SK-N-SH (cell line): ENCODE data around the gene ATXN2. TPM values are rescaled to one million over a fixed set of nuclear protein-coding genes. Genes with fewer than 3 reads are reported as not detected.

ENCODE experiments used
- CTCF ChIA-PET: fragments of 300-600, 350-600 bp; formaldehyde crosslinking; extraction: SDS; loops from one replicate; lab custom pipeline; 2021; lab: Yijun Ruan, JAX
- POLR2A ChIA-PET: fragments of 350-600 bp; sonication (Branson Sonifier 250); formaldehyde crosslinking; extraction: SDS; loops from one replicate; lab custom pipeline; 2020; ENCODE audit warnings: antibody characterized with exemption, inconsistent platforms; lab: Yijun Ruan, JAX
- DNase-seq: peaks from one replicate; pipeline ENCODE4 v3.0.0; 2012
- H2AFZ ChIP-seq: fragments of 200-600 bp; sonication (generic); 2 replicates; pipeline ENCODE4 v1.8.1; 2016; ENCODE audit warnings: antibody characterized with exemption, mild to moderate bottlenecking, low read depth
- H3F3A ChIP-seq: fragments of 200-600 bp; sonication (generic); replicated peaks from 2 replicates; pipeline ENCODE3; 2016; ENCODE audit warnings: antibody characterized with exemption, mild to moderate bottlenecking; ENCODE audit not compliant: insufficient read depth
- H3K27ac ChIP-seq, 2 experiments: fragments of 200-500 bp in 1 of 2; fragments of 200-600 bp in 1 of 2; sonication (Bioruptor generic) in 1 of 2; sonication (generic), shearing (Covaris generic) in 1 of 2; 2 replicates each; pipeline versions ENCODE4 v1.5.1 to v1.6.1; 2014 to 2016; ENCODE audit warnings: low read depth in 2 of 2, inconsistent platforms in 1 of 2, low read length in 1 of 2, mild to moderate bottlenecking in 1 of 2, mixed read lengths in 1 of 2
- H3K27me3 ChIP-seq: fragments of 200-600 bp; sonication (generic), shearing (Covaris generic); 2 replicates; pipeline ENCODE4 v1.6.1; 2016; ENCODE audit warnings: mixed run types; ENCODE audit not compliant: insufficient read depth
- H3K36me3 ChIP-seq, 2 experiments: fragments of 200-500 bp in 1 of 2; fragments of 200-600 bp in 1 of 2; sonication (Bioruptor generic) in 1 of 2; sonication (generic) in 1 of 2; replicated peaks in 1 of 2; 2 replicates each; pipeline versions ENCODE3 to v1.5.1; 2014 to 2016; ENCODE audit warnings: low read length in 1 of 2, mild to moderate bottlenecking in 1 of 2; ENCODE audit not compliant: insufficient read depth in 2 of 2, control insufficient read depth in 1 of 2
- H3K4me1 ChIP-seq, 2 experiments: fragments of 200-500 bp in 1 of 2; fragments of 200-600 bp in 1 of 2; sonication (Bioruptor generic) in 1 of 2; sonication (generic), shearing (Covaris generic) in 1 of 2; 2 replicates each; pipeline versions ENCODE4 v1.5.1 to v1.6.1; 2014 to 2016; ENCODE audit warnings: low read depth in 1 of 2, low read length in 1 of 2, mixed run types in 1 of 2; ENCODE audit not compliant: insufficient read depth in 2 of 2, control insufficient read depth in 1 of 2
- H3K4me2 ChIP-seq: fragments of 200-600 bp; sonication (generic), shearing (Covaris generic); 2 replicates; pipeline ENCODE4 v1.6.1; 2017; ENCODE audit warnings: mixed run types
- H3K4me3 ChIP-seq, 2 experiments: fragments of 200-500 bp in 1 of 2; fragments of 200-600 bp in 1 of 2; sonication (Bioruptor generic) in 1 of 2; sonication (generic), shearing (Covaris generic) in 1 of 2; 2 replicates each; pipeline versions ENCODE4 v1.5.1 to v1.8.1; 2014 to 2016; ENCODE audit warnings: low read depth in 2 of 2, inconsistent platforms in 1 of 2, low read length in 1 of 2, mild to moderate bottlenecking in 1 of 2, mixed read lengths in 1 of 2, moderate library complexity in 1 of 2
- H3K79me2 ChIP-seq: fragments of 200-600 bp; sonication (generic); 2 replicates; pipeline ENCODE4 v1.8.1; 2017; ENCODE audit warnings: mild to moderate bottlenecking; ENCODE audit not compliant: insufficient read depth
- H3K9ac ChIP-seq: fragments of 200-600 bp; sonication (generic); 2 replicates; pipeline ENCODE4 v1.6.1; 2017; ENCODE audit warnings: mixed run types
- H3K9me2 ChIP-seq: fragments of 200-600 bp; sonication (generic); 2 replicates; pipeline ENCODE4 v1.6.1; 2017; ENCODE audit warnings: mixed run types
- H3K9me3 ChIP-seq: fragments of 200-600 bp; sonication (generic); 2 replicates; pipeline ENCODE4 v1.6.1; 2017; ENCODE audit warnings: mixed run types, mild to moderate bottlenecking, moderate library complexity
- H4K20me1 ChIP-seq: fragments of 200-600 bp; sonication (generic); 2 replicates; pipeline ENCODE4 v1.6.1; 2017; ENCODE audit warnings: mild to moderate bottlenecking, mixed run types; ENCODE audit not compliant: insufficient read depth
- ELF1 ChIP-seq: IDR thresholded peaks from 2 replicates; pipeline ENCODE4 v1.4.0; 2012
- EP300 ChIP-seq, 2 experiments: IDR thresholded peaks; 2 replicates each; pipeline versions ENCODE4 v1.4.0 to v1.6.1; 2012; ENCODE audit warnings: borderline replicate concordance in 1 of 2, low read depth in 1 of 2, low read length in 1 of 2
- FOSL2 ChIP-seq: IDR thresholded peaks from 2 replicates; pipeline ENCODE4 v1.4.0; 2012; ENCODE audit warnings: low read depth, mild to moderate bottlenecking, moderate library complexity, borderline replicate concordance
- FOXM1 ChIP-seq: IDR thresholded peaks from 2 replicates; pipeline ENCODE4 v1.4.0; 2012; ENCODE audit warnings: low read depth, mild to moderate bottlenecking
- IRF3 ChIP-seq: fragments of 150-350 bp; IDR thresholded peaks from 2 replicates; pipeline ENCODE4 v1.6.1; 2016; ENCODE audit warnings: mild to moderate bottlenecking, low read depth, low read length
- MEF2A ChIP-seq: IDR thresholded peaks from 2 replicates; pipeline ENCODE4 v1.4.0; 2012; ENCODE audit warnings: low read depth, borderline replicate concordance
- PBX3 ChIP-seq: IDR thresholded peaks from 2 replicates; pipeline ENCODE4; 2012
- POLR2AphosphoS5 ChIP-seq: IDR thresholded peaks from 2 replicates; pipeline ENCODE4 v1.6.1; 2012; ENCODE audit warnings: low read depth, low read length
- RAD21 ChIP-seq: IDR thresholded peaks from 2 replicates; pipeline ENCODE4 v1.6.1; 2012; ENCODE audit warnings: mild to moderate bottlenecking, low read length
- RCOR1 ChIP-seq: fragments of 150-350 bp; IDR thresholded peaks from 2 replicates; pipeline ENCODE4 v1.6.1; 2017; ENCODE audit warnings: antibody characterized with exemption, low read length
- RFX5 ChIP-seq: IDR thresholded peaks from 2 replicates; pipeline ENCODE4 v1.6.1; 2012; ENCODE audit warnings: mild to moderate bottlenecking, improper control_type of control experiment, low read length
- RXRA ChIP-seq: IDR thresholded peaks from 2 replicates; pipeline ENCODE4 v1.4.0; 2012; ENCODE audit warnings: low read depth, mild to moderate bottlenecking, borderline replicate concordance
- SMC3 ChIP-seq: IDR thresholded peaks from 2 replicates; pipeline ENCODE4 v1.6.1; 2012; ENCODE audit warnings: low read depth, low read length, improper control_type of control experiment
- TCF12 ChIP-seq: IDR thresholded peaks from 2 replicates; pipeline ENCODE4 v1.4.0; 2012
- YY1 ChIP-seq: IDR thresholded peaks from 2 replicates; pipeline ENCODE4 v1.4.0; 2012; ENCODE audit warnings: low read depth, mild to moderate bottlenecking
- ZBTB33 ChIP-seq: IDR thresholded peaks from 2 replicates; pipeline ENCODE4 v1.4.0; 2012; ENCODE audit warnings: low read depth, borderline replicate concordance
- WGBS: methylation state at CpG from one replicate; pipeline ENCODE4 v1.1.6; 2017; ENCODE audit warnings: low lambda C conversion rate; 5-methylcytosine and 5-hydroxymethylcytosine counted together
- polyA plus RNA-seq, 3 experiments: library from polyadenylated mRNA; depleted of rRNA; stranded (reverse); fragments of >200 nt; gene quantifications; 2 replicates each; pipeline ENCODE4 v1.2.3, GENCODE V29; 2012
- TF ChIP-seq, protein P1 (sequence below): IDR thresholded peaks from 2 replicates; pipeline ENCODE4 v1.4.0; 2012; ENCODE audit warnings: low read depth, borderline replicate concordance

The ATXN2 gene
- polyA plus RNA-seq, 1 of the 3 experiments (the other 2 are of a cell fraction), result 35.7 TPM

DNA sequence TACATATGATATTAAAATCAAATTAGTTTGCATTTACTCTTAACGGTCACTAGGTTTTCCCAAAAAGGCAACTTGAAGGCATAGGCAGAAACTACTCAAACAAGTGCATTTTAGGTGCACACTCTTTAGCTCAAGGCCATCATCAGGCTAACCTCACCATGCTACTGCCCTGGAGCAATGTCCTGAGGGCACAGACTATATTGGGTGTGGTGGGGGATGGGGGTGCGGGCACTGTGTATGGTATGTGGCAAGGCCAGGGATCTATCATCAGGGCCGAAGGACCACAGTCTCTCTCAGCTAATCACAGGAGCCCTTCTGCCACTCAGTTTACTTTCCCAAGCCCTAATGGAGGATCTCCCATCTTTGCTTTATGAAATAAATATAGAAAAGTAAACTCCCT lies 141.5 kb downstream of the ATXN2 start:
- H3K4me1 ChIP-seq, result peaks cover 14 to 27% of the 10 kb centered on the region in 2 experiments
- H3K9ac ChIP-seq, result no peak overlapping the region
- no peak overlapping the region for H3K27ac ChIP-seq
- no peak overlapping the region for H3K4me2 ChIP-seq
- ChIA-PET POLR2A (no interaction called here), CTCF (interaction anchor here (0.8 to 28.3 kb wide), 3 partner anchors 56 to 216 kb away, joined by 3 to 618 read pairs (median 4); partner anchors contain the start of gene SH2B3)
- peaks cover 47 to 63% of the 10 kb centered on the region in 2 experiments for H3K36me3 ChIP-seq
- peaks cover 14% of the 10 kb centered on the region for H4K20me1 ChIP-seq
- DNase-seq, result no peak
- no peaks in the 10 kb centered on the region for H3K9me3 ChIP-seq
- no peaks in the 10 kb centered on the region; the same call in 1 of the 2 replicates for H3K9me2 ChIP-seq
- no peak overlapping the region for H3K4me3 ChIP-seq
- TF ChIP-seq TCF12 (no peak), RXRA (no peak)
- TF ChIP-seq, all 33 proteins: peak for 0
- peaks cover 43% of the 10 kb centered on the region for H3F3A ChIP-seq
- H2AFZ ChIP-seq, result no peak overlapping the region
- H3K27me3 ChIP-seq, result no peaks in the 10 kb centered on the region
- 95% methylated on average over 3 of the region's 3 CpGs for WGBS
- peaks cover 45% of the 10 kb centered on the region for H3K79me2 ChIP-seq

DNA sequence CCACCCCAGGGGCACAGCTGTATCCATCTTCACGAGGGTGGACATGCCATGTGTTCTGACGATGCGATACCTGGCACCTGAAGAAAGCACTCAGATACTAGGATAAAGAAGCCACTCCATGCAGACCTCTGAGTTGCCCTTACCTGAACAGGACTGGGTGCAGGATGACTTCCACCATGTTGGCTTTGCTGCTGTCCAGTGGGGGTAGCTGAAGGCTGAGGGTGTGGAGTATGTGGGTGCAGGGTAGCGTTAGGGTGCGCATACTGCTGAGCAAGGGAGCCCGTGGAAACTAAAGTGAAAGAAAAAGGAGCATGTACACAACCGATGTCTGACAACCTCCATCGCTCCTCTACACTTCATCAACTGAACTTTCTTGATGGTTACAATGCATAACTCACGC lies 142.0 kb downstream of the ATXN2 start:
- Histone ChIP-seq H3K4me3 (no peak overlapping the region), H3K79me2 (peaks cover 45% of the 10 kb centered on the region), H3K9ac (no peak overlapping the region), H3K4me2 (no peak overlapping the region), H4K20me1 (peaks cover 9% of the 10 kb centered on the region; the same call in 1 of the 2 replicates), H3K4me1 (peaks cover 9 to 27% of the 10 kb centered on the region in 2 experiments), H3K27ac (no peak overlapping the region; a peak in 1 of 4 replicates), H2AFZ (no peak overlapping the region), H3K9me2 (no peaks in the 10 kb centered on the region; the same call in 1 of the 2 replicates), H3K9me3 (no peaks in the 10 kb centered on the region), H3K27me3 (no peaks in the 10 kb centered on the region), H3F3A (peaks cover 43% of the 10 kb centered on the region), H3K36me3 (peaks cover 52 to 66% of the 10 kb centered on the region in 2 experiments)
- CTCF ChIA-PET, result interaction anchor here (0.8 to 28.3 kb wide), 3 partner anchors 56 to 216 kb away, joined by 3 to 618 read pairs (median 4); partner anchors contain the start of gene SH2B3
- 98% methylated on average over 6 of the region's 9 CpGs for WGBS
- POLR2A ChIA-PET, result no interaction called here
- TF ChIP-seq PBX3 (no peak), IRF3 (no peak), RFX5 (no peak), FOSL2 (no peak), RCOR1 (no peak), POLR2AphosphoS5 (no peak), RAD21 (no peak), MEF2A (no peak), EP300 (IDR thresholded peaks at IDR 0.05; ENCODE audit: borderline replicate concordance in 1 of 2, low read depth in 1 of 2, low read length in 1 of 2) (no peak), ZBTB33 (no peak), FOXM1 (no peak), ELF1 (no peak), YY1 (no peak), SMC3 (no peak)
- TF ChIP-seq, protein P1, sequence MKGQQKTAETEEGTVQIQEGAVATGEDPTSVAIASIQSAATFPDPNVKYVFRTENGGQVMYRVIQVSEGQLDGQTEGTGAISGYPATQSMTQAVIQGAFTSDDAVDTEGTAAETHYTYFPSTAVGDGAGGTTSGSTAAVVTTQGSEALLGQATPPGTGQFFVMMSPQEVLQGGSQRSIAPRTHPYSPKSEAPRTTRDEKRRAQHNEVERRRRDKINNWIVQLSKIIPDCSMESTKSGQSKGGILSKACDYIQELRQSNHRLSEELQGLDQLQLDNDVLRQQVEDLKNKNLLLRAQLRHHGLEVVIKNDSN, result no peak
- DNase-seq, result no peak
